Hepatocyte (in vitro differentiated cells): ENCODE measurements around the gene NAV1.

Experiments used
- CTCF ChIP-seq: fragments of 200-600 bp; sonication (generic); IDR thresholded peaks from 2 replicates; pipeline ENCODE4 v1.5.1; 2016; ENCODE audit warnings: antibody characterized with exemption, mild to moderate bottlenecking; ENCODE audit not compliant: poor library complexity
- EZH2 ChIP-seq: fragments of 200-600 bp; sonication (generic); IDR thresholded peaks from 2 replicates; pipeline ENCODE4 v1.6.1; 2016; ENCODE audit warnings: antibody characterized with exemption, mild to moderate bottlenecking, borderline replicate concordance

- TF ChIP-seq CTCF (no peak), EZH2 (no peak)
These were observed 27.5 kb upstream of the NAV1 start for GRCh38 chr1:201511396-201511940.
